HCT116 (cell line): Measurements from ENCODE around the gene CAPZB. TPM values are rescaled to one million over a fixed set of nuclear protein-coding genes. Genes with fewer than 3 reads are reported as not detected.
A peak's percentile ranks its signal among the peaks of the same experiment; 100 is the strongest.

Experiments
- ATAC-seq: fragments of 200-7000 bp; cut with Tn5 transposase; 2 replicates; pipeline ENCODE4 v1.9.1; 2020; ENCODE audit warnings: mild to moderate bottlenecking, moderate library complexity
- BruUV-seq: library from RNA; stranded (reverse); fragments of 400-500 nt; replicated peaks from 2 replicates; lab custom pipeline; 2021; lab: Mats Ljungman, UMichigan
- CTCF ChIA-PET: fragments of 300-600 bp; sonication (Branson Sonifier 250); formaldehyde crosslinking; loops from one replicate; lab custom pipeline; 2021; ENCODE audit warnings: antibody characterized with exemption; lab: Charles Lee
- POLR2A ChIA-PET: fragments of 300-600, 350-600 bp; sonication (Branson Sonifier 250); formaldehyde crosslinking; loops from one replicate; lab custom pipeline; 2021; ENCODE audit warnings: antibody characterized with exemption; lab: Charles Lee
- RAD21 ChIA-PET, 2 experiments: fragments of 300-600 bp; sonication (Branson Sonifier 250); formaldehyde crosslinking; loops; one replicate each; lab custom pipeline; 2023; ENCODE audit warnings: low total read pairs in 2 of 2; ENCODE audit not compliant: uncharacterized antibody in 2 of 2, unreplicated experiment in 2 of 2, low non-redundant PET in 1 of 2; lab: Charles Lee
- DNase-seq: peaks from one replicate; pipeline ENCODE4 v3.0.0-alpha.2; 2010; ENCODE audit warnings: low read depth, low spot score
- H2AFZ ChIP-seq: fragments of 200-600 bp; shearing (Covaris generic), sonication (generic); 2 replicates; pipeline ENCODE4 v1.6.1; 2017; ENCODE audit warnings: low read depth, mixed run types, mixed read lengths, antibody characterized with exemption, low read length; ENCODE audit not compliant: poor library complexity, severe bottlenecking
- H3K27ac ChIP-seq: 2 replicates; pipeline ENCODE4 v1.5.1; 2012; ENCODE audit warnings: low read depth, low read length
- H3K27me3 ChIP-seq: fragments of 200-600 bp; sonication (generic); 2 replicates; pipeline ENCODE4 v1.6.1; 2016; ENCODE audit warnings: mixed run types, low read length, mixed read lengths; ENCODE audit not compliant: insufficient read depth
- H3K36me3 ChIP-seq, 2 experiments: fragments of 200-500 bp in 1 of 2; fragments of 200-600 bp in 1 of 2; sonication (Bioruptor generic) in 1 of 2; sonication (generic) in 1 of 2; 2 replicates each; pipeline versions ENCODE4 v1.5.1 to v1.6.1; 2014 to 2016; ENCODE audit warnings: low read length in 2 of 2, inconsistent platforms in 1 of 2, mixed read lengths in 1 of 2, mixed run types in 1 of 2; ENCODE audit not compliant: insufficient read depth in 2 of 2, control insufficient read depth in 1 of 2
- H3K4me1 ChIP-seq, 2 experiments: fragments of 200-600 bp in 1 of 2; sonication (generic) in 1 of 2; 2 replicates each; pipeline versions ENCODE4 v1.5.1 to v1.6.1; 2012 to 2017; ENCODE audit warnings: low read length in 2 of 2, inconsistent platforms in 1 of 2, mild to moderate bottlenecking in 1 of 2, mixed read lengths in 1 of 2, mixed run types in 1 of 2, moderate library complexity in 1 of 2; ENCODE audit not compliant: insufficient read depth in 2 of 2, control insufficient read depth in 1 of 2
- H3K4me2 ChIP-seq: fragments of 200-600 bp; sonication (generic); 2 replicates; pipeline ENCODE4 v1.6.1; 2017; ENCODE audit warnings: mixed run types, low read length, mixed read lengths
- H3K4me3 ChIP-seq, 2 experiments: fragments of 200-600 bp in 1 of 2; sonication (generic) in 1 of 2; replicated peaks in 1 of 2; 2 replicates each; pipeline ENCODE4 v1.5.1; 2011 to 2016; ENCODE audit warnings: low read length in 2 of 2, control low read depth in 1 of 2, low read depth in 1 of 2, mild to moderate bottlenecking in 1 of 2, mixed read lengths in 1 of 2, mixed run types in 1 of 2
- H3K79me2 ChIP-seq: fragments of 200-600 bp; sonication (generic); 2 replicates; pipeline ENCODE4 v1.6.1; 2017; ENCODE audit warnings: mild to moderate bottlenecking, mixed run types, low read length, moderate library complexity, mixed read lengths; ENCODE audit not compliant: insufficient read depth
- H3K9ac ChIP-seq: fragments of 200-600 bp; sonication (generic); 2 replicates; pipeline ENCODE4 v1.6.1; 2016; ENCODE audit warnings: low read length, mixed read lengths
- H3K9me2 ChIP-seq: fragments of 200-600 bp; sonication (generic), shearing (Covaris generic); 2 replicates; pipeline ENCODE4 v1.6.1; 2017; ENCODE audit warnings: mixed run types, mild to moderate bottlenecking, moderate library complexity; ENCODE audit not compliant: insufficient read depth
- H3K9me3 ChIP-seq, 2 experiments: fragments of 200-500 bp in 1 of 2; fragments of 200-600 bp in 1 of 2; sonication (Bioruptor generic) in 1 of 2; sonication (generic) in 1 of 2; 2 replicates each; pipeline ENCODE4 v1.6.1; 2014 to 2017; ENCODE audit warnings: low read length in 2 of 2, mixed read lengths in 2 of 2, inconsistent platforms in 1 of 2, low read depth in 1 of 2, mild to moderate bottlenecking in 1 of 2, mixed run types in 1 of 2, moderate library complexity in 1 of 2; ENCODE audit not compliant: control insufficient read depth in 1 of 2, insufficient read depth in 1 of 2
- H4K20me1 ChIP-seq: fragments of 200-600 bp; sonication (generic), shearing (Covaris generic); 2 replicates; pipeline ENCODE4 v1.6.1; 2017; ENCODE audit warnings: mixed run types, mild to moderate bottlenecking, moderate library complexity; ENCODE audit not compliant: insufficient read depth
- RAD21 ChIP-seq: IDR thresholded peaks from 2 replicates; pipeline ENCODE4 v1.6.1; 2012; ENCODE audit warnings: low read depth, mild to moderate bottlenecking
- SRF ChIP-seq: IDR thresholded peaks from 2 replicates; pipeline ENCODE4 v1.6.1; 2012; ENCODE audit warnings: low read depth
- intact Hi-C: fragments of 100-400 bp; cut with micrococcal nuclease; formaldehyde crosslinking; loops from 2 replicates; pipeline ENCODE4 v1.10.0; 2022
- total RNA-seq: library from RNA; stranded (reverse); gene quantifications from one replicate; pipeline ENCODE4 v1.2.1, GENCODE V29; 2021; ENCODE audit not compliant: unreplicated experiment
- TF ChIP-seq, protein P1 (sequence below): IDR thresholded peaks from 2 replicates; pipeline ENCODE4 v1.6.1; 2012
- TF ChIP-seq, protein P2 (sequence below), 3 experiments: fragments of 200-600 bp in 1 of 3; sonication (generic) in 1 of 3; IDR thresholded peaks in 2 of 3; conservative IDR thresholded peaks in 1 of 3; 2 replicates each; pipeline ENCODE4 v1.5.1; 2012 to 2017; ENCODE audit warnings: low read depth in 2 of 3, low read length in 2 of 3, antibody characterized with exemption in 1 of 3, borderline replicate concordance in 1 of 3, control low read depth in 1 of 3, mild to moderate bottlenecking in 1 of 3, mixed read lengths in 1 of 3, mixed run types in 1 of 3, moderate library complexity in 1 of 3; ENCODE audit not compliant: insufficient read depth in 1 of 3

CAPZB gene
- total RNA-seq, 1 experiment from 2014 or later, result 203 TPM

DNA sequence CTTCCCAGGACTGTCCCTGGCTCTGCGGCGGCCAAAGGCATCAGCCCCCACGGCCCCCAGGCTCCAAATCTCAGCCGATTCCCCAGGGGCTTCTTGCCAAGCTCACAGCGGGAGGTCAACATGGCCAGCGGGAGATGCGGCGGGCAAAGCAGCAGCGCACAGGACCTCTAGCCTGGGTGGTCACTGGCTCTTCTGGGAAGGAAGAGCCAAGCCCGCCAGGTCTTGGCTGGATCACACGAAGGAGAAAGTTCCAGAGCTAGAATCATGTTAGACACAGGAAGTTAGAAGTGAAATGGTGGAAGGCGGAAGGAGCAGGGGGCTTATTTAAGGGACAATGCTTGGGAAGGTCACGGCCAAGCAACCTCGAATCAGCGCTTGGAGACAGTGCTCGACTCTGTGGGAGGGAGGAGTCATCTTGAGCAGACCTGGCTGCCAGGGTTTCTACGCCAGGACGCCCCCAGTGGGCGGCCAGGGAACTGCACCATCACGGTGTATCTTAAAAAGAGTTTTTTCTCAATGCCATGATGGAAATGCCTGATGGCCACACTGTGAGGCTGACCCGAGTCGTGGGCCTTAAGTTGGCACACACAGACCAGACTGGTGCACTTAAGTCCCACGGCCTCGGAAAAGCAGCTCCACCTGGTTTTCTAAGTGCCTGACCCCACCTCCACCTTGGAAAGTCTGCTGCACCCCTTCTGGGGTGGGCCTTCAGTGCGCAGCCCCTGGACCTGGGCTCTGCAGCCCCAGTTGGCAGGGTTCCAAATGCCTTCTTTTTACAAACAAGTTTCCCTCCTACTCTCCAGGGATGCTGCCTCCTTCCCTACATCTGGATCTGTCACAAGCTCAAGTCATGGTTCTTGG is 143.9 kb downstream of the CAPZB start:
- ATAC-seq, result peak; percentile 81
- no peak overlapping the region for H3K9ac ChIP-seq
- no peaks in the 10 kb centered on the region for H3K79me2 ChIP-seq
- no peak overlapping the region for H3K4me3 ChIP-seq
- H3K4me2 ChIP-seq, result peak overlapping the region; percentile 19; the same call in 1 of the 2 replicates
- BruUV-seq, result no TSS peak
- RAD21 ChIA-PET, result no interaction called here
- H3K9me3 ChIP-seq, result no peaks in the 10 kb centered on the region
- no peak overlapping the region for H2AFZ ChIP-seq
- no peak overlapping the region for H3K27ac ChIP-seq
- H3K27me3 ChIP-seq, result no peaks in the 10 kb centered on the region
- POLR2A ChIA-PET, result no interaction called here
- H3K4me1 ChIP-seq, result peaks cover 25 to 30% of the 10 kb centered on the region in 2 experiments
- no peaks in the 10 kb centered on the region for H4K20me1 ChIP-seq
- intact Hi-C loops, result loop anchor here (5.0 kb wide), 1 partner anchor 146 kb away; the partner anchor contains the start of gene CAPZB
- no peaks in the 10 kb centered on the region; a peak in 1 of 4 replicates for H3K36me3 ChIP-seq
- TF ChIP-seq RAD21 (peak; percentile 53), SRF (no peak)
- TF ChIP-seq, protein P1, sequence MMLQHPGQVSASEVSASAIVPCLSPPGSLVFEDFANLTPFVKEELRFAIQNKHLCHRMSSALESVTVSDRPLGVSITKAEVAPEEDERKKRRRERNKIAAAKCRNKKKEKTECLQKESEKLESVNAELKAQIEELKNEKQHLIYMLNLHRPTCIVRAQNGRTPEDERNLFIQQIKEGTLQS, result no peak
- TF ChIP-seq, protein P2, sequence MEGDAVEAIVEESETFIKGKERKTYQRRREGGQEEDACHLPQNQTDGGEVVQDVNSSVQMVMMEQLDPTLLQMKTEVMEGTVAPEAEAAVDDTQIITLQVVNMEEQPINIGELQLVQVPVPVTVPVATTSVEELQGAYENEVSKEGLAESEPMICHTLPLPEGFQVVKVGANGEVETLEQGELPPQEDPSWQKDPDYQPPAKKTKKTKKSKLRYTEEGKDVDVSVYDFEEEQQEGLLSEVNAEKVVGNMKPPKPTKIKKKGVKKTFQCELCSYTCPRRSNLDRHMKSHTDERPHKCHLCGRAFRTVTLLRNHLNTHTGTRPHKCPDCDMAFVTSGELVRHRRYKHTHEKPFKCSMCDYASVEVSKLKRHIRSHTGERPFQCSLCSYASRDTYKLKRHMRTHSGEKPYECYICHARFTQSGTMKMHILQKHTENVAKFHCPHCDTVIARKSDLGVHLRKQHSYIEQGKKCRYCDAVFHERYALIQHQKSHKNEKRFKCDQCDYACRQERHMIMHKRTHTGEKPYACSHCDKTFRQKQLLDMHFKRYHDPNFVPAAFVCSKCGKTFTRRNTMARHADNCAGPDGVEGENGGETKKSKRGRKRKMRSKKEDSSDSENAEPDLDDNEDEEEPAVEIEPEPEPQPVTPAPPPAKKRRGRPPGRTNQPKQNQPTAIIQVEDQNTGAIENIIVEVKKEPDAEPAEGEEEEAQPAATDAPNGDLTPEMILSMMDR (IDR thresholded peaks at IDR 0.05 in 2 of 3, conservative IDR thresholded peaks at IDR 0.05 in 1 of 3; ENCODE audit: borderline replicate concordance in 1 of 3, insufficient read depth in 1 of 3, low read depth in 2 of 3, low read length in 2 of 3), result peak; percentile 32 to 94 (median 87); a peak in 5 of 6 replicates
- TF ChIP-seq, all 23 proteins: peak for 2
- CTCF ChIA-PET, result interaction anchor here (0.8 to 1.6 kb wide), 2 partner anchors 310 to 313 kb away, joined by 3 to 6 read pairs; no protein-coding TSS in a partner anchor
- DNase-seq, result peak; percentile 62
- no peaks in the 10 kb centered on the region for H3K9me2 ChIP-seq
